Astrocyte of the spinal cord (primary cell): Measurements from ENCODE around the gene TCTA.

Experiments
- DNase-seq: peaks from one replicate; pipeline ENCODE4 v3.0.0; 2011; ENCODE audit warnings: low read depth, low spot score
- H3K4me3 ChIP-seq: 2 replicates; pipeline ENCODE4 v1.5.1; 2011; ENCODE audit warnings: low read depth, mild to moderate bottlenecking, low read length, moderate library complexity
- in situ Hi-C: cut with HindIII; loops from 2 replicates; pipeline ENCODE4 v1.10.0; 2017; ENCODE audit warnings: low sequenced_read_pairs
- TF ChIP-seq, protein P1 (sequence below): IDR thresholded peaks from 2 replicates; pipeline ENCODE4 v1.5.1; 2012; ENCODE audit warnings: low read depth, mild to moderate bottlenecking, low read length, inconsistent platforms

The TCTA gene

DNA sequence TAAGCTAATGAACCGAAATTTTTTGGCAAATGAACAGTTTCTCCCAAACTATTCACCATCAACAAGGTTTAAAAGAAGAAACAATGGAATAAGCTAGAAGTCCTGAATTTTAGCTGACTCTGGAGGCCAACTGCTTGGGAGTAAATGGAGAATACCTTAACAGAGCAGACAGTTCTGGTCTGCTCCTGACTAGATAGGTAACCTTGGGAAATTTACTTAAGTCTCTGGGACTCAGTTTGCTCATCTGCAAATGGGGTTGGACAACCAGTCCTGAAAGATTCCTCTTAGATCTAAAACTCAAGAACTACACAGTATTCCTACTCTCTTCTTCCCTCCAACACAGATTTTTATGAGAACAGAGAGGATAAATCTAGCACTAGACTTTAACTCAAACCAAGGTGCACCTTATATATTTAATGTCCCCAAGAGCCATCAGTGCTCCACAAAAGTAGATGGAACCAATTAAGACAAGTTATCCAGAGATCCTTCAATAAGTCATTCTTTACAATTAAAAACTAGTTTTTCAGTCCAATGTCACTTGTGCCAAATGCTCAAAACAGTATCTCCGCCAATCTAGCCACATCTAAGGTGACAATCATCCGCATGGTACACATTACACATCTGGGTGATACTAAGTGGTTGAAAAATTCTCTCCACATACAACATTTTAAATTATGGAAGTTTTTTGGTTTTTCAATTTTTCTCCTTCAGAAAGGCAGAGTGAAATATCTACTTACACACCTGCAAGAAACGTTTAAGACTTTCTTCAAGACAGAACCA, 2.0 kb upstream of the TCTA start:
- in situ Hi-C loops: no loop called here
- TF ChIP-seq, protein P1, sequence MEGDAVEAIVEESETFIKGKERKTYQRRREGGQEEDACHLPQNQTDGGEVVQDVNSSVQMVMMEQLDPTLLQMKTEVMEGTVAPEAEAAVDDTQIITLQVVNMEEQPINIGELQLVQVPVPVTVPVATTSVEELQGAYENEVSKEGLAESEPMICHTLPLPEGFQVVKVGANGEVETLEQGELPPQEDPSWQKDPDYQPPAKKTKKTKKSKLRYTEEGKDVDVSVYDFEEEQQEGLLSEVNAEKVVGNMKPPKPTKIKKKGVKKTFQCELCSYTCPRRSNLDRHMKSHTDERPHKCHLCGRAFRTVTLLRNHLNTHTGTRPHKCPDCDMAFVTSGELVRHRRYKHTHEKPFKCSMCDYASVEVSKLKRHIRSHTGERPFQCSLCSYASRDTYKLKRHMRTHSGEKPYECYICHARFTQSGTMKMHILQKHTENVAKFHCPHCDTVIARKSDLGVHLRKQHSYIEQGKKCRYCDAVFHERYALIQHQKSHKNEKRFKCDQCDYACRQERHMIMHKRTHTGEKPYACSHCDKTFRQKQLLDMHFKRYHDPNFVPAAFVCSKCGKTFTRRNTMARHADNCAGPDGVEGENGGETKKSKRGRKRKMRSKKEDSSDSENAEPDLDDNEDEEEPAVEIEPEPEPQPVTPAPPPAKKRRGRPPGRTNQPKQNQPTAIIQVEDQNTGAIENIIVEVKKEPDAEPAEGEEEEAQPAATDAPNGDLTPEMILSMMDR: no peak
- DNase-seq: no peak
- H3K4me3 ChIP-seq: peak overlapping the region; percentile 83

DNA sequence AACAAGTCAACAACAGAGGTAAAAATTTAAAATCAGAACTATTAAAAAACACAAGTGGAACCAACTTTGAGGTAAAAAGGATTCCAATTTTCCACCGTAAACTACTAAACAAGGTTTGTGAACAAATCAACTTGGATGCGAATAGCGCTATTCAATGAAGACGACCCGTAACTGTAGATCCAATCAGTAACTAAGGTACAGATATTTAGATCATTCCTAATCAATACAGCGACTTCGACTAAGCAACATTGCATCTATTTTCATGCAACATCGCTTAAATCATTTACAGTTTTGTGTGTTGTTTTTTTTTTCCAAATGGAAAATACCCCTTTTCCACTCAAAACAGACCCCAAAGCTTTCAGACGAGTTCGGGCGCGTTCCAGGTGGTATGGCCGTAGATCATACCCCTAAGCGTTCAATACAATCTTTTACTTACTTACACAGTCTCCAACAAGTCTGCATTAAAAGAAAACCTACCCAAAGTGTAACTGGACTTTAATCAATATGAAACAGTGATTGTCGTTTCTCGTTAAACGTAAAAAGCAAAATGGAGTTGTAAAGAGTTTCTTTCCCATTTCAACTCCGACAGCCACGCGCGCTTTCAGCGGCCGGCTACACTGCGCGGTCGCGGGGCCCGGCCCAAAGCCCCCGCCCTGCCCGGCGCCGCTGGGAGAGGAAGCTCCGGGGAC, 1.2 kb upstream of the TCTA start:
- in situ Hi-C loops: no loop called here
- DNase-seq: peak; percentile 19
- TF ChIP-seq, protein P1: no peak
- H3K4me3 ChIP-seq: peak overlapping the region; percentile 83

DNA sequence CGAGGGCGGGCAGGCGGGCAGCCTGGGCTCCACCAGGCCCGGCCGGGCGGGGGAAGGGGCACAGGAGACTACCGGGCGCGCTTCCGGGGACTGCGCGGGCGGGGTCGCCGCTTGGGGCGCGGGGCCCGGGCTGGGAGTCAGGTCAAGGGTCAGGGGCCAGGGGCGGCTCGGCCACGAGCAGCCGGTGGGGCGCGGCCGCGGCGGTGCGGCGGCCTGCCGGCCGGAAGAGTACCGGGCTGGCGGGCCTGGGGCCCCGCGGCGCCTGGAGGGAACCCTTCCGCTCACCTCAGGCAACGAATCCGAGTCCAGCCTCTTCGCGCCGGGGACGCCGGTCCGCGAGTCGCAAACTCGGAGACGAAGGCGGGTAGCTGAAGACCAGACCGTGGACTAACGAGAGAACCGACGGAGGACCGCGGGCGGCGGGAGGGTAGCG, 672 bp upstream of the TCTA start:
- DNase-seq: no peak
- TF ChIP-seq, protein P1: no peak
- H3K4me3 ChIP-seq: peak overlapping the region; percentile 83
- in situ Hi-C loops: no loop called here

DNA sequence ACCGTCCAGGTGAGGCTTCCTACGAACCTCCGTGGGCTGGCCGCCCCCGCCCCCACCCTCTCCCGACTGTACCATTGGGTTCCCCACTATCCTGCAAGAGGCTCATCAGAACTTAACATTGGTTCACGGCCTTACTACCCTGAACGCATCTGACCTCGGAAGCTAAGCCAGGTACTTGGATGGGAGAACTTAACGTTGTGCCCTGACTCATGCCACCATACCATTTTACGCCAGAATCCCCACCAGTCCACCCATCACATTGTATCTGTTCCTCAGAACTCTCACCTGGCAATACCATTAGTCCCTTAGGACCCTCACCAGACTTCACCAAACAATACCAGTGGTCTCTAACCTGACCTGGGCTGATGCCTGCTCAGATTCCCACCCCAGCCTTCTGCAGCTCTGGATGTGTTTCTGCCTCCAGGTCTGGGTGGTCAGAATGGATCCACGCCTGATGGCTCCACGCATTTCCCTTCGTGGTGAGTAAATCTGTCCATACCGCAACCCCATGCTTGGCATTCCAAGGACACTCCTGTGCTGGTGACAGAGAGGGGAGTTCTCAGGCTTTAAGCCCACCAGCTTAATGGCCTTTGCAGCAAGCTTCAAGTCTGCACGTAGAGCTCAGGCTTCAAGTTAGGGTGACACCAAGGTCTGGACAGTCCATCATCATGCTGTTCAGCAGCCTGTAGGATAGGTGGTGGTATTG, 562 bp downstream of the TCTA start:
- no peak for DNase-seq
- in situ Hi-C loops: no loop called here

DNA sequence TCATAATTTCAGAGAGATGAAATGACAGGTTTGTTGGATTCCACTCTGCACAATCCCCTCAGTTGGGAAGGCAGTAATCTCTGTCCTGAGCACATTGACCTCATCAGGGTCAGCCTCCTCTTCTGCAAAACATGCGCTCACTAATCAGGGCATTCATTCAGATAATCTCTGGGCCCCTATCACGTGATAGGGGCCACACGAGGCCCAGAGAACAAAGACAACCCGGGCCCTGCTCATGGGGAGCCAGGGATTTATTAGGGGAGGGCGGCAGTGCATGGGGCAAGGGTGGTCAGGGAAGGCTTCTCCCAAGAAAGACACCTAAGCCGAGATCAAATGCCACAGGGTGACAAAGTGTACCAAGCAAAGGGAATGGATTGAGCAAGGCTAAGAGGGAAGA, 1.1 kb downstream of the TCTA start:
- in situ Hi-C loops: no loop called here
- no peak for DNase-seq
- H3K4me3 ChIP-seq: peak overlapping the region; percentile 67
- TF ChIP-seq, protein P1: no peak

More for the DNA sequence above, 562 bp downstream of the TCTA start:
- H3K4me3 ChIP-seq: peak overlapping the region; percentile 67
- TF ChIP-seq, protein P1: no peak

DNA sequence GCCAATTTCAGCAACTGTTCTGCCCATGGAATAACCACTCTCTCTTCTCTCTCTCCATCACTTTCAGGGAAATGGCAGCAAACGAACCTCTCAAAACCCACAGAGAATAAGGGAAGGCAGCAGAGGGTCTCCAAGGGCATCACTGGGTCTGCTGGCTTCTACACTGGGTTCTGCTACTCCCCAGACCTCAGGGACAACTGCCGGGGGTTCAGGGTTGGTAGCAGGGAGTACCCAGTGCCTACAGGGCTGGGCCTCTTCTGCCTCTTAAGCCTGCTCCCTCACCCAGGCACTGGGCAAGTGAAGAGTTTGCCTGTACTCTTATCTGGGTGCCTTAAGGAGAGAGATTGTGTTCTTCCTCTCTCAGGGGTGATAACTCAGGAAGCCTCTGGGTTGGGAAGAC, 2.5 kb downstream of the TCTA start:
- in situ Hi-C loops: no loop called here

More for the DNA sequence above, 2.5 kb downstream of the TCTA start:
- TF ChIP-seq, protein P1: no peak
- H3K4me3 ChIP-seq: no peak overlapping the region
- DNase-seq: no peak
